ENCODE results near the gene LRRC9.
A peak's percentile ranks its signal among the peaks of the same experiment; 100 is the strongest.

Gene LRRC9

DNA sequence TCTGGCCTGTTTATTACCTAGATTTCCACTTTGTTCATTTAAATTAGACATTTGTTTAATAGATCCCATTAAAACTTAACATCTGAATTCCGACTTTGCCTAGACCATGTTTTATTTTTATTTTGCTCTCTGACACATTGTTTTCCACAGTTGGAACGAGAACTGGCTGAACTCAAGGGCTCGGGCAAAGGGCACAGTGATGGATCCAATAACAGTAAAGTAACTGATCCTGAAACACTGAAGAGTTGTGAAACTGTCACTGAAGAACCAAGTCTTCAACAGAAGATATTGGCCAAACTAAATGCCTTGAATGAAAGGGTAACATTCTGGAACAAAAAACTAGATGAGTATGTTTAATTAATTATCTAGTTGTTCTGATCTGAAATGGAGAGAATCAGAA lies 39.7 kb downstream of the LRRC9 start:
- DNase-seq (ENCODE audit: low read depth): no peak
- TF ChIP-seq, protein P1, sequence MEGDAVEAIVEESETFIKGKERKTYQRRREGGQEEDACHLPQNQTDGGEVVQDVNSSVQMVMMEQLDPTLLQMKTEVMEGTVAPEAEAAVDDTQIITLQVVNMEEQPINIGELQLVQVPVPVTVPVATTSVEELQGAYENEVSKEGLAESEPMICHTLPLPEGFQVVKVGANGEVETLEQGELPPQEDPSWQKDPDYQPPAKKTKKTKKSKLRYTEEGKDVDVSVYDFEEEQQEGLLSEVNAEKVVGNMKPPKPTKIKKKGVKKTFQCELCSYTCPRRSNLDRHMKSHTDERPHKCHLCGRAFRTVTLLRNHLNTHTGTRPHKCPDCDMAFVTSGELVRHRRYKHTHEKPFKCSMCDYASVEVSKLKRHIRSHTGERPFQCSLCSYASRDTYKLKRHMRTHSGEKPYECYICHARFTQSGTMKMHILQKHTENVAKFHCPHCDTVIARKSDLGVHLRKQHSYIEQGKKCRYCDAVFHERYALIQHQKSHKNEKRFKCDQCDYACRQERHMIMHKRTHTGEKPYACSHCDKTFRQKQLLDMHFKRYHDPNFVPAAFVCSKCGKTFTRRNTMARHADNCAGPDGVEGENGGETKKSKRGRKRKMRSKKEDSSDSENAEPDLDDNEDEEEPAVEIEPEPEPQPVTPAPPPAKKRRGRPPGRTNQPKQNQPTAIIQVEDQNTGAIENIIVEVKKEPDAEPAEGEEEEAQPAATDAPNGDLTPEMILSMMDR (conservative IDR thresholded peaks at IDR 0.05; ENCODE audit: low read depth, low read length): no peak
- no peak overlapping the region for H3K4me3 ChIP-seq (ENCODE audit: low read depth, low read length)

- H3K4me3 ChIP-seq (ENCODE audit: low read depth, low read length): no peak overlapping the region
- no peak for DNase-seq (ENCODE audit: low read depth)
- TF ChIP-seq, protein P1 (conservative IDR thresholded peaks at IDR 0.05; ENCODE audit: low read depth, low read length): no peak
Measured at GRCh38 chr14:59961518-59962062, 41.6 kb downstream of the LRRC9 start.

- no peak overlapping the region for H3K4me3 ChIP-seq (ENCODE audit: low read depth, low read length)
- DNase-seq (ENCODE audit: low read depth): peak; percentile 21
- TF ChIP-seq, protein P1 (conservative IDR thresholded peaks at IDR 0.05; ENCODE audit: low read depth, low read length): no peak
Measured at GRCh38 chr14:59964251-59965007, 44.5 kb downstream of the LRRC9 start.

- DNase-seq (ENCODE audit: low read depth): peak; percentile 17
- H3K4me3 ChIP-seq (ENCODE audit: low read depth, low read length): no peak overlapping the region
- TF ChIP-seq, protein P1 (conservative IDR thresholded peaks at IDR 0.05; ENCODE audit: low read depth, low read length): no peak
Measured at GRCh38 chr14:59969319-59969718, 49.4 kb downstream of the LRRC9 start.

- H3K4me3 ChIP-seq (ENCODE audit: low read depth, low read length): no peak overlapping the region
- no peak for DNase-seq (ENCODE audit: low read depth)
- TF ChIP-seq, protein P1 (conservative IDR thresholded peaks at IDR 0.05; ENCODE audit: low read depth, low read length): no peak
Measured at GRCh38 chr14:59981564-59981963, 61.6 kb downstream of the LRRC9 start.

GRCh38 chr14:59983048-59983447 lies 63.1 kb downstream of the LRRC9 start:
- no peak for DNase-seq (ENCODE audit: low read depth)
- H3K4me3 ChIP-seq (ENCODE audit: low read depth, low read length): no peak overlapping the region
- TF ChIP-seq, protein P1 (conservative IDR thresholded peaks at IDR 0.05; ENCODE audit: low read depth, low read length): no peak

All from choroid plexus epithelial cell (primary cell).